Mesothelial cell of epicardium (in vitro differentiated cells): ENCODE data around the gene EID1. TPM values are rescaled to one million over a fixed set of nuclear protein-coding genes. Genes with fewer than 3 reads are reported as not detected.

ENCODE experiments used
- DNase-seq, 2 experiments: peaks; one replicate each; pipeline ENCODE4 v3.0.0; 2021; ENCODE audit warnings: low spot score in 2 of 2; ENCODE audit not compliant: unreplicated experiment in 2 of 2
- H3K27ac Mint-ChIP-seq: 2 replicates; pipeline ENCODE4 v1.8.0; 2021; ENCODE audit warnings: mixed read lengths
- H3K27me3 Mint-ChIP-seq: 2 replicates; pipeline ENCODE4 v1.8.0; 2021; ENCODE audit warnings: low read depth, mixed read lengths
- H3K36me3 Mint-ChIP-seq: 2 replicates; pipeline ENCODE4 v1.8.0; 2021; ENCODE audit warnings: mixed read lengths
- H3K4me1 Mint-ChIP-seq: 2 replicates; pipeline ENCODE4 v1.8.0; 2021; ENCODE audit warnings: mixed read lengths
- H3K4me3 Mint-ChIP-seq: 2 replicates; pipeline ENCODE4 v1.8.0; 2021; ENCODE audit warnings: mild to moderate bottlenecking, moderate library complexity, mixed read lengths
- H3K9me3 Mint-ChIP-seq: 2 replicates; pipeline ENCODE4 v1.8.0; 2021; ENCODE audit warnings: mixed read lengths
- total RNA-seq: library from RNA; stranded (reverse); gene quantifications from 3 replicates; pipeline ENCODE4 v1.2.1, GENCODE V29; 2021
- TF ChIP-seq, protein P1 (sequence below): fragments of 200-600 bp; sonication (generic); IDR thresholded peaks from one replicate; pipeline ENCODE4 v1.5.0; 2021; ENCODE audit warnings: antibody characterized with exemption; ENCODE audit not compliant: unreplicated experiment

EID1 gene
- total RNA-seq, 1 donor from 2014 or later: 139 TPM

DNA sequence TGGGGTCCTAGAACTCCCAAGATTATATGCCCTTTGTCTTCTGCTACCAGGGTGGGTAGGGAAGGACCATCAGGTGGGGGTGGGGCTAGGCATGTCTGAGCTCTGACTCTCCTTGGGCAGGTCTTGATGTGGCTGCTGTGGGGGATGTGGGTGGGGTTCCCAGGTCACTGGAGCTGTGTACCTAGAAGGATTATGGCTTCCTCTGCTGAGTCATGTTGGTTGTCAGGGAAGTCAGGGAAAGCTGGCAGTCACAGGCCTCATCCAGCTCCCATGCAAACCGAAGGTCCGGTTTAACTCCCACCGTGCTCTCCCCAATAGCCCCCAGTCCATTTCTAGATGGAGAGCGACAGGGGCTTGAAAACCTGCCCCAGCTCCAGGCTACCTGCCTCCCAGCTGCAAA, 35.2 kb downstream of the EID1 start:
- Mint-ChIP-seq H3K27ac (no peak overlapping the region), H3K4me3 (no peak overlapping the region), H3K9me3 (peaks cover 30% of the 10 kb centered on the region), H3K4me1 (peaks cover 11% of the 10 kb centered on the region), H3K36me3 (no peaks in the 10 kb centered on the region), H3K27me3 (peaks cover 35% of the 10 kb centered on the region)
- TF ChIP-seq, protein P1, sequence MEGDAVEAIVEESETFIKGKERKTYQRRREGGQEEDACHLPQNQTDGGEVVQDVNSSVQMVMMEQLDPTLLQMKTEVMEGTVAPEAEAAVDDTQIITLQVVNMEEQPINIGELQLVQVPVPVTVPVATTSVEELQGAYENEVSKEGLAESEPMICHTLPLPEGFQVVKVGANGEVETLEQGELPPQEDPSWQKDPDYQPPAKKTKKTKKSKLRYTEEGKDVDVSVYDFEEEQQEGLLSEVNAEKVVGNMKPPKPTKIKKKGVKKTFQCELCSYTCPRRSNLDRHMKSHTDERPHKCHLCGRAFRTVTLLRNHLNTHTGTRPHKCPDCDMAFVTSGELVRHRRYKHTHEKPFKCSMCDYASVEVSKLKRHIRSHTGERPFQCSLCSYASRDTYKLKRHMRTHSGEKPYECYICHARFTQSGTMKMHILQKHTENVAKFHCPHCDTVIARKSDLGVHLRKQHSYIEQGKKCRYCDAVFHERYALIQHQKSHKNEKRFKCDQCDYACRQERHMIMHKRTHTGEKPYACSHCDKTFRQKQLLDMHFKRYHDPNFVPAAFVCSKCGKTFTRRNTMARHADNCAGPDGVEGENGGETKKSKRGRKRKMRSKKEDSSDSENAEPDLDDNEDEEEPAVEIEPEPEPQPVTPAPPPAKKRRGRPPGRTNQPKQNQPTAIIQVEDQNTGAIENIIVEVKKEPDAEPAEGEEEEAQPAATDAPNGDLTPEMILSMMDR: no peak
- no peak for DNase-seq

DNA sequence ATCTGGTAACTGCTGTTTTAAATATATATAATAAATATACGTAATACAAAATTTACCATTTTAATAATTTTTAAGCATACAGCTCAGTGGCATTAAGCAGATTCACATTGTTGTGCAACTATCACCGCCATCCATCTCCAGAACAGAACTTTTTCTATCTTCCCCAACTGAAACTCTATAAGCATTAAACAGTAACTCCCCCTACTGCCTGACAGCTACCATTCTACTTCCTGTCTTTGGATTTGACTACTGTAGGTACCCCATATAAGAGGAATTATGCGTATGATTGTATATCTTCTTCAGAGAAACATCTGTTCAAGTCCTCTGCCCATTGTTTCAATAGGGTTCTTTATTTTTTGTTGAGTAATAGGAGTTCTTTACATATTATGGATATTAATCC, 36.8 kb downstream of the EID1 start:
- H3K27me3 Mint-ChIP-seq: peaks cover 36% of the 10 kb centered on the region
- peaks cover 11% of the 10 kb centered on the region for H3K4me1 Mint-ChIP-seq
- peaks cover 16% of the 10 kb centered on the region for H3K9me3 Mint-ChIP-seq
- no peak for DNase-seq
- H3K36me3 Mint-ChIP-seq: no peaks in the 10 kb centered on the region
- TF ChIP-seq, protein P1: no peak
- H3K27ac Mint-ChIP-seq: no peak overlapping the region
- H3K4me3 Mint-ChIP-seq: no peak overlapping the region

DNA sequence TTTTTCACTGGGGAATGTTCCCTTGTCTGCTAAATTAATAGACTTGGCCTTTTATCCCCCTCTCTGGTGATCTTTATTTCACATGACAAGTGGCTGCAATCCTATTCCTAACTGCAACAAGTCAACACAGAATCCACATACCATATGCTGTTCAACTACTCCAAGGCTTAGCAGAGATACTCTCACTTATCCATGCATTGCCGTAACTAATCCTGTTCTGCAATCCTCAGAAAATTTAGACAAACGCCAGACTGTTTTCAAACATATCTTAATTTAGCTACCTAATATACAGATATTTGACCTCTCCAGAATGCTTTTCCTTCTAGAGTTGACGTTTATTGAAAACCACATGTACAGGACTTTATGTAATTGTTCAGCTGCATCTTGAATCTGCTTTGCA, 37.9 kb downstream of the EID1 start:
- no peaks in the 10 kb centered on the region for H3K36me3 Mint-ChIP-seq
- TF ChIP-seq, protein P1: no peak
- H3K4me3 Mint-ChIP-seq: no peak overlapping the region
- peaks cover 11% of the 10 kb centered on the region for H3K4me1 Mint-ChIP-seq
- peaks cover 27% of the 10 kb centered on the region for H3K27me3 Mint-ChIP-seq
- no peak for DNase-seq
- H3K27ac Mint-ChIP-seq: no peak overlapping the region
- peaks cover 6% of the 10 kb centered on the region for H3K9me3 Mint-ChIP-seq

- H3K27ac Mint-ChIP-seq: no peak overlapping the region
- peaks cover 3% of the 10 kb centered on the region for H3K9me3 Mint-ChIP-seq
- H3K4me3 Mint-ChIP-seq: no peak overlapping the region
- peaks cover 11% of the 10 kb centered on the region for H3K4me1 Mint-ChIP-seq
- H3K36me3 Mint-ChIP-seq: no peaks in the 10 kb centered on the region
- no peak for DNase-seq
- H3K27me3 Mint-ChIP-seq: peaks cover 22% of the 10 kb centered on the region
- TF ChIP-seq, protein P1: no peak
These were observed 38.8 kb downstream of the EID1 start for GRCh38 chr15:48916721-48917120.

- no peak for DNase-seq
- peaks cover 26% of the 10 kb centered on the region for H3K27me3 Mint-ChIP-seq
- no peaks in the 10 kb centered on the region for H3K4me1 Mint-ChIP-seq
- no peaks in the 10 kb centered on the region for H3K36me3 Mint-ChIP-seq
- no peak overlapping the region for H3K4me3 Mint-ChIP-seq
- no peak overlapping the region for H3K27ac Mint-ChIP-seq
- H3K9me3 Mint-ChIP-seq: no peaks in the 10 kb centered on the region
- TF ChIP-seq, protein P1: no peak
These were observed 44.1 kb downstream of the EID1 start for GRCh38 chr15:48922046-48922445.
